Suprapubic skin (tissue), 4 donors: ENCODE data around the gene ALCAM. TPM values are rescaled to one million over a fixed set of nuclear protein-coding genes. Genes with fewer than 3 reads are reported as not detected.

Experiments
- DNase-seq, 2 donors: peaks; one replicate each; pipeline ENCODE4 v3.0.0-alpha.2; 2019; ENCODE audit warnings: low spot score in 2 of 2
- H3K27ac ChIP-seq: fragments of 200-600 bp; sonication (generic); one replicate; pipeline ENCODE4 v1.5.1; 2019
- H3K27me3 ChIP-seq: fragments of 200-600 bp; sonication (generic); one replicate; pipeline ENCODE4 v1.5.1; 2019
- H3K36me3 ChIP-seq: fragments of 200-600 bp; sonication (generic); one replicate; pipeline ENCODE4 v1.5.1; 2019
- H3K4me1 ChIP-seq: fragments of 200-600 bp; sonication (generic); one replicate; pipeline ENCODE4 v1.5.1; 2019
- H3K4me3 ChIP-seq: fragments of 200-600 bp; sonication (generic); one replicate; pipeline ENCODE4 v1.5.1; 2019; ENCODE audit warnings: mild to moderate bottlenecking
- H3K9me3 ChIP-seq: fragments of 200-600 bp; sonication (generic); one replicate; pipeline ENCODE4 v1.5.1; 2019
- CTCF ChIP-seq, 2 donors: fragments of 200-600 bp in 1 of 2; fragments of 450-650 bp in 1 of 2; sonication (generic) in 1 of 2; IDR thresholded peaks; one replicate each; pipeline ENCODE4 v1.5.1; 2016 to 2019; ENCODE audit warnings: antibody characterized with exemption in 2 of 2, mild to moderate bottlenecking in 1 of 2, moderate library complexity in 1 of 2
- EP300 ChIP-seq: sonication (generic); formaldehyde crosslinking; IDR thresholded peaks from one replicate; pipeline ENCODE4 v1.6.1; 2017; ENCODE audit warnings: antibody characterized with exemption
- POLR2A ChIP-seq, 2 donors: fragments of 450-650 bp; IDR thresholded peaks; one replicate each; pipeline ENCODE4 v1.6.1; 2017; ENCODE audit warnings: antibody characterized with exemption in 2 of 2, mild to moderate bottlenecking in 2 of 2, moderate library complexity in 2 of 2
- POLR2AphosphoS5 ChIP-seq, 3 donors: sonication (generic); formaldehyde crosslinking; IDR thresholded peaks; one replicate each; pipeline ENCODE4 v1.6.1; 2017; ENCODE audit warnings: antibody characterized with exemption in 3 of 3
- WGBS: methylation state at CpG from one replicate; pipeline ENCODE4 v1.1.5; 2018; 5-methylcytosine and 5-hydroxymethylcytosine counted together
- total RNA-seq, 4 donors: library from RNA; depleted of rRNA; stranded (reverse); fragments of >200 nt; gene quantifications; one replicate each; pipeline ENCODE4 v1.1.0, GENCODE V29; 2016

ALCAM gene
- total RNA-seq, 4 donors from 2014 or later = 27.6 to 65.5 (median 42.1) TPM

- TF ChIP-seq POLR2AphosphoS5 (IDR thresholded peaks at IDR 0.05) (no peak), POLR2A (IDR thresholded peaks at IDR 0.05) (no peak), EP300 (no peak), CTCF (IDR thresholded peaks at IDR 0.05) (no peak)
Observed at GRCh38 chr3:105353485-105354161, 13.1 kb upstream of the ALCAM start.

GRCh38 chr3:105354429-105354828 is 12.3 kb upstream of the ALCAM start:
- H3K9me3 ChIP-seq = no peaks in the 10 kb centered on the region
- DNase-seq = no peak
- no peak for TF ChIP-seq EP300
- no peak for TF ChIP-seq POLR2A (IDR thresholded peaks at IDR 0.05)
- TF ChIP-seq POLR2AphosphoS5 (IDR thresholded peaks at IDR 0.05) = no peak
- no peak for TF ChIP-seq CTCF (IDR thresholded peaks at IDR 0.05)
- peaks cover 10% of the 10 kb centered on the region for H3K27me3 ChIP-seq
- H3K36me3 ChIP-seq = no peaks in the 10 kb centered on the region
- no peak overlapping the region for H3K27ac ChIP-seq
- peaks cover 5% of the 10 kb centered on the region for H3K4me1 ChIP-seq
- WGBS = 73% methylated on average over 3 of the region's 3 CpGs
- H3K4me3 ChIP-seq = peak overlapping the region; percentile 35

More at GRCh38 chr3:105353485-105354161, 13.1 kb upstream of the ALCAM start:
- 34% methylated on average over 36 of the region's 37 CpGs for WGBS
- peak in 1 of 2 donors; percentile 70 for DNase-seq
- Histone ChIP-seq H3K36me3 (no peaks in the 10 kb centered on the region), H3K27me3 (peaks cover 10% of the 10 kb centered on the region), H3K4me1 (peaks cover 5% of the 10 kb centered on the region), H3K4me3 (peak overlapping the region; percentile 35), H3K27ac (no peak overlapping the region), H3K9me3 (no peaks in the 10 kb centered on the region)

- WGBS = 70% methylated on average over 2 of the region's 2 CpGs
- Histone ChIP-seq H3K27ac (no peak overlapping the region), H3K36me3 (no peaks in the 10 kb centered on the region), H3K27me3 (peaks cover 10% of the 10 kb centered on the region), H3K4me1 (peaks cover 5% of the 10 kb centered on the region), H3K9me3 (no peaks in the 10 kb centered on the region), H3K4me3 (no peak overlapping the region)
- DNase-seq = no peak
- no peak for TF ChIP-seq CTCF (IDR thresholded peaks at IDR 0.05)
- TF ChIP-seq EP300 = no peak
- no peak for TF ChIP-seq POLR2A (IDR thresholded peaks at IDR 0.05)
Observed at GRCh38 chr3:105355408-105356061, 11.2 kb upstream of the ALCAM start.

- 91% methylated on average over 2 of the region's 2 CpGs for WGBS
- no peak for DNase-seq
- Histone ChIP-seq H3K4me3 (no peak overlapping the region), H3K27ac (no peak overlapping the region), H3K4me1 (peaks cover 5% of the 10 kb centered on the region), H3K27me3 (peaks cover 10% of the 10 kb centered on the region), H3K9me3 (no peaks in the 10 kb centered on the region), H3K36me3 (no peaks in the 10 kb centered on the region)
- TF ChIP-seq POLR2AphosphoS5 (IDR thresholded peaks at IDR 0.05) = no peak
- no peak for TF ChIP-seq CTCF (IDR thresholded peaks at IDR 0.05)
- TF ChIP-seq POLR2A (IDR thresholded peaks at IDR 0.05) = no peak
- no peak for TF ChIP-seq EP300
Observed at GRCh38 chr3:105356396-105356795, 10.3 kb upstream of the ALCAM start.

- Histone ChIP-seq H3K9me3 (no peaks in the 10 kb centered on the region), H3K27me3 (peaks cover 10% of the 10 kb centered on the region), H3K4me3 (no peak overlapping the region), H3K27ac (no peak overlapping the region), H3K36me3 (no peaks in the 10 kb centered on the region), H3K4me1 (peaks cover 5% of the 10 kb centered on the region)
- TF ChIP-seq POLR2A (IDR thresholded peaks at IDR 0.05) = no peak
- TF ChIP-seq EP300 = no peak
- TF ChIP-seq CTCF (IDR thresholded peaks at IDR 0.05) = no peak
- no peak for DNase-seq
- 91% methylated on average over 1 of the region's 1 CpG for WGBS
Observed at GRCh38 chr3:105356988-105357387, 9.7 kb upstream of the ALCAM start.
